ENCODE measurements around the gene ENC1. TPM values are rescaled to one million over a fixed set of nuclear protein-coding genes. Genes with fewer than 3 reads are reported as not detected.

ENC1 gene, protein sequence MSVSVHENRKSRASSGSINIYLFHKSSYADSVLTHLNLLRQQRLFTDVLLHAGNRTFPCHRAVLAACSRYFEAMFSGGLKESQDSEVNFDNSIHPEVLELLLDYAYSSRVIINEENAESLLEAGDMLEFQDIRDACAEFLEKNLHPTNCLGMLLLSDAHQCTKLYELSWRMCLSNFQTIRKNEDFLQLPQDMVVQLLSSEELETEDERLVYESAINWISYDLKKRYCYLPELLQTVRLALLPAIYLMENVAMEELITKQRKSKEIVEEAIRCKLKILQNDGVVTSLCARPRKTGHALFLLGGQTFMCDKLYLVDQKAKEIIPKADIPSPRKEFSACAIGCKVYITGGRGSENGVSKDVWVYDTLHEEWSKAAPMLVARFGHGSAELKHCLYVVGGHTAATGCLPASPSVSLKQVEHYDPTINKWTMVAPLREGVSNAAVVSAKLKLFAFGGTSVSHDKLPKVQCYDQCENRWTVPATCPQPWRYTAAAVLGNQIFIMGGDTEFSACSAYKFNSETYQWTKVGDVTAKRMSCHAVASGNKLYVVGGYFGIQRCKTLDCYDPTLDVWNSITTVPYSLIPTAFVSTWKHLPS
- polyA plus RNA-seq (2013, experiment 1 of 2), result 26.2 TPM
- 27.7 TPM for polyA plus RNA-seq (2013, experiment 2 of 2)

DNA sequence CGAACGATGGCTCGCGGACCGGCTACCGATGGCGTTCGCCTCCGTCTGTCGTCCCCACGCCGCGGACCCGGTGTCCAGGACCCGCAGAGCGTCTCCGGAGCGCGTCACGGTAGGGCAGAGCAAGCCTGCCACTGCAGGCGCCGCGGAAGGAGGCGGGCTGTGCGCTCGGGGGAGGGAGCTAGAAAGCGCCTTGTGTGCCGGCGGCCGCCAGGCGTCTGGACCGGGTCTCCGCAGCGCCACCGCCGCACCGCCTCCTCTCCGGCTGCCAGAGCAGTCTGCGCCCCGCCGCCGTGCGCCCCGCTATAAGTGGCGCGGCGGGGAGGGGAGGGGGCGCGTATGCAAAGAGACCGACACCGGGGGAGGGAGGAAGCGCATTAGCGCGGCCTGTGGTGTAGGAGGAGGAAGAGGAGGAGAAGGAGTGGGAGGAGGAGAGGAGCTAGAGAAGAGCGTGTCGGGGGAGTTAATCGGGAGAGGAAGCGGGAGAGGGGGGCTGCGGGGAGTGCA lies at the start of gene ENC1:
Gene ENC1 (minus strand): TSS at position 279 of the 504 bp plus-strand sequence. CDS start 4,243 bp downstream, outside the sequence.
- Histone ChIP-seq H2BK5ac (ENCODE audit: low read length) (peak within 1 kb of the TSS; percentile 88), H2BK12ac (ENCODE audit: low read length) (peak within 1 kb of the TSS; percentile 77), H3K14ac (ENCODE audit: low read length) (peak within 1 kb of the TSS; percentile 49), H2AFZ (ENCODE audit: low read length) (peak within 1 kb of the TSS; percentile 84), H3K4me3 (ENCODE audit: low read length in 2 of 2) (peak within 1 kb of the TSS; percentile 93 to 99), H2BK120ac (ENCODE audit: low read depth, low read length) (peak within 1 kb of the TSS; percentile 62), H3K27me3 (ENCODE audit: control insufficient read depth in 3 of 3, insufficient read depth in 3 of 3, low read depth in 1 of 3, low read length in 3 of 3) (no peaks in the 10 kb centered on the region), H3K9ac (ENCODE audit: low read depth, low read length, poor library complexity) (peak within 1 kb of the TSS; percentile 99), H3K79me1 (ENCODE audit: low read depth, low read length) (peaks cover 2% of the 10 kb centered on the region), H3K9me3 (replicated peaks in 1 of 2; ENCODE audit: control insufficient read depth in 2 of 2, insufficient read depth in 1 of 2, low read depth in 1 of 2, low read length in 2 of 2) (no peaks in the 10 kb centered on the region), H2BK15ac (ENCODE audit: low read length) (peak within 1 kb of the TSS; percentile 87), H3K4me1 (ENCODE audit: control insufficient read depth in 2 of 2, insufficient read depth in 1 of 2, low read depth in 1 of 2, low read length in 2 of 2) (peaks cover 7 to 11% of the 10 kb centered on the region in 2 donors), H3K4ac (ENCODE audit: low read length) (peak within 1 kb of the TSS; percentile 70), H3K23ac (ENCODE audit: low read depth, low read length, poor library complexity) (peak within 1 kb of the TSS; percentile 96), H4K8ac (ENCODE audit: low read depth, low read length) (no peak within 1 kb of the TSS), H2AK5ac (ENCODE audit: low read depth, low read length) (peak within 1 kb of the TSS; percentile 86), H3K18ac (ENCODE audit: low read length) (peak within 1 kb of the TSS; percentile 95), H3K36me3 (replicated peaks in 1 of 2; ENCODE audit: control insufficient read depth in 2 of 2, insufficient read depth in 2 of 2, low read length in 2 of 2) (peaks cover 8 to 22% of the 10 kb centered on the region in 2 donors), H3K27ac (replicated peaks; ENCODE audit: low read length) (peak within 1 kb of the TSS; percentile 89), H4K91ac (ENCODE audit: low read depth, low read length, poor library complexity) (peak within 1 kb of the TSS; percentile 7), H3K4me2 (ENCODE audit: insufficient read depth, low read length, poor library complexity, severe bottlenecking) (peak within 1 kb of the TSS; percentile 74)
- WGBS, 2 donors (ENCODE audit: extremely low coverage in 2 of 2, insufficient read length in 2 of 2, insufficient replicate concordance in 1 of 2), result no CpG with 5 or more reads among the region's 59 CpGs
- peak; percentile 94 for DNase-seq (ENCODE audit: low spot score)

- Histone ChIP-seq H3K4me3 (ENCODE audit: low read length in 2 of 2) (no peak overlapping the region), H4K8ac (ENCODE audit: low read depth, low read length) (no peak overlapping the region), H2BK120ac (ENCODE audit: low read depth, low read length) (no peak overlapping the region), H3K4ac (ENCODE audit: low read length) (no peak overlapping the region), H3K18ac (ENCODE audit: low read length) (no peak overlapping the region), H2BK12ac (ENCODE audit: low read length) (no peak overlapping the region), H3K27ac (replicated peaks; ENCODE audit: low read length) (no peak overlapping the region), H3K4me2 (ENCODE audit: insufficient read depth, low read length, poor library complexity, severe bottlenecking) (no peak overlapping the region), H2BK5ac (ENCODE audit: low read length) (no peak overlapping the region), H2AK5ac (ENCODE audit: low read depth, low read length) (no peak overlapping the region), H3K14ac (ENCODE audit: low read length) (no peak overlapping the region), H3K79me1 (ENCODE audit: low read depth, low read length) (no peaks in the 10 kb centered on the region), H3K36me3 (replicated peaks in 1 of 2; ENCODE audit: control insufficient read depth in 2 of 2, insufficient read depth in 2 of 2, low read length in 2 of 2) (peaks cover 3 to 21% of the 10 kb centered on the region in 2 donors), H2BK15ac (ENCODE audit: low read length) (no peak overlapping the region), H2AFZ (ENCODE audit: low read length) (no peak overlapping the region), H3K9me3 (replicated peaks in 1 of 2; ENCODE audit: control insufficient read depth in 2 of 2, insufficient read depth in 1 of 2, low read depth in 1 of 2, low read length in 2 of 2) (no peaks in the 10 kb centered on the region), H3K4me1 (ENCODE audit: control insufficient read depth in 2 of 2, insufficient read depth in 1 of 2, low read depth in 1 of 2, low read length in 2 of 2) (peaks cover 3 to 4% of the 10 kb centered on the region in 2 donors), H3K23ac (ENCODE audit: low read depth, low read length, poor library complexity) (no peak overlapping the region), H4K91ac (ENCODE audit: low read depth, low read length, poor library complexity) (no peak overlapping the region), H3K9ac (ENCODE audit: low read depth, low read length, poor library complexity) (no peak overlapping the region), H3K27me3 (ENCODE audit: control insufficient read depth in 3 of 3, insufficient read depth in 3 of 3, low read depth in 1 of 3, low read length in 3 of 3) (no peaks in the 10 kb centered on the region)
- DNase-seq (ENCODE audit: low spot score), result no peak
- WGBS, 2 donors (ENCODE audit: extremely low coverage in 2 of 2, insufficient read length in 2 of 2, insufficient replicate concordance in 1 of 2), result no CpG with 5 or more reads among the region's 5 CpGs
Observed at GRCh38 chr5:74686962-74687751, 46.6 kb upstream of the ENC1 start.

- H2AFZ ChIP-seq (ENCODE audit: low read length), result peak overlapping the region; percentile 100
- H2BK5ac ChIP-seq (ENCODE audit: low read length), result no peak overlapping the region
- no peak overlapping the region for H4K91ac ChIP-seq (ENCODE audit: low read depth, low read length, poor library complexity)
- no peak overlapping the region for H2AK5ac ChIP-seq (ENCODE audit: low read depth, low read length)
- no peak for DNase-seq (ENCODE audit: low spot score)
- WGBS, 2 donors (ENCODE audit: extremely low coverage in 2 of 2, insufficient read length in 2 of 2, insufficient replicate concordance in 1 of 2), result no CpG with 5 or more reads among the region's 10 CpGs
- no peak overlapping the region for H3K9ac ChIP-seq (ENCODE audit: low read depth, low read length, poor library complexity)
- peak overlapping the region; percentile 83 for H3K4me2 ChIP-seq (ENCODE audit: insufficient read depth, low read length, poor library complexity, severe bottlenecking)
- peaks cover 3 to 12% of the 10 kb centered on the region in 2 donors for H3K36me3 ChIP-seq (replicated peaks in 1 of 2; ENCODE audit: control insufficient read depth in 2 of 2, insufficient read depth in 2 of 2, low read length in 2 of 2)
- no peak overlapping the region for H3K27ac ChIP-seq (replicated peaks; ENCODE audit: low read length)
- no peak overlapping the region for H3K4ac ChIP-seq (ENCODE audit: low read length)
- H2BK12ac ChIP-seq (ENCODE audit: low read length), result no peak overlapping the region
- H3K23ac ChIP-seq (ENCODE audit: low read depth, low read length, poor library complexity), result no peak overlapping the region
- H2BK15ac ChIP-seq (ENCODE audit: low read length), result no peak overlapping the region
- no peak overlapping the region for H4K8ac ChIP-seq (ENCODE audit: low read depth, low read length)
- no peak overlapping the region for H3K14ac ChIP-seq (ENCODE audit: low read length)
- H3K27me3 ChIP-seq (ENCODE audit: control insufficient read depth in 3 of 3, insufficient read depth in 3 of 3, low read depth in 1 of 3, low read length in 3 of 3), result no peaks in the 10 kb centered on the region
- H2BK120ac ChIP-seq (ENCODE audit: low read depth, low read length), result no peak overlapping the region
- H3K79me1 ChIP-seq (ENCODE audit: low read depth, low read length), result no peaks in the 10 kb centered on the region
- H3K4me3 ChIP-seq (ENCODE audit: low read length in 2 of 2), result peak overlapping the region; percentile 86 to 97
- no peak overlapping the region for H3K18ac ChIP-seq (ENCODE audit: low read length)
- H3K4me1 ChIP-seq (ENCODE audit: control insufficient read depth in 2 of 2, insufficient read depth in 1 of 2, low read depth in 1 of 2, low read length in 2 of 2), result peaks cover 3 to 4% of the 10 kb centered on the region in 2 donors
- no peaks in the 10 kb centered on the region for H3K9me3 ChIP-seq (replicated peaks in 1 of 2; ENCODE audit: control insufficient read depth in 2 of 2, insufficient read depth in 1 of 2, low read depth in 1 of 2, low read length in 2 of 2)
Observed at GRCh38 chr5:74685979-74686631, 45.6 kb upstream of the ENC1 start.
